ENCODE results near the gene POLE. TPM values are rescaled to one million over a fixed set of nuclear protein-coding genes. Genes with fewer than 3 reads are reported as not detected.

Gene POLE
- total RNA-seq, 1 experiment from 2014 or later: 32.8 TPM

Other genes starting within 250 kb of the POLE start
- 0.66 and 2.8 TPM in 2 replicates for gene FBRSL1, start 197.2 kb downstream of the POLE start, total RNA-seq (2014; rRNA removed; shearing (Covaris generic))
- gene LRCOL1, start 76.8 kb downstream of the POLE start, total RNA-seq (2014; rRNA removed; shearing (Covaris generic)): not detected in 2 replicates
- gene P2RX2, start 68.6 kb downstream of the POLE start, total RNA-seq (2014; rRNA removed; shearing (Covaris generic)): not detected in 2 replicates
- gene PXMP2, start 245 bp upstream of the POLE start, total RNA-seq (2014; rRNA removed; shearing (Covaris generic)): 105 and 109 TPM in 2 replicates
- gene PGAM5, start 23.5 kb upstream of the POLE start, total RNA-seq (2014; rRNA removed; shearing (Covaris generic)): 30.8 and 36.5 TPM in 2 replicates
- 64.0 and 72.6 TPM in 2 replicates for gene ANKLE2, start 74.5 kb upstream of the POLE start, total RNA-seq (2014; rRNA removed; shearing (Covaris generic))
- gene GOLGA3, start 141.5 kb upstream of the POLE start, total RNA-seq (2014; rRNA removed; shearing (Covaris generic)): 52.8 and 71.1 TPM in 2 replicates
- 4.5 and 7.1 TPM in 2 replicates for gene CHFR, start 200.3 kb upstream of the POLE start, total RNA-seq (2014; rRNA removed; shearing (Covaris generic))

All from SJSA1 (cell line).